ENCODE measurements around the gene RBM46.

GRCh38 chr4:154858166-154858565 lies 77.1 kb downstream of the RBM46 start:
- TF ChIP-seq GATA2 (IDR thresholded peaks at IDR 0.05; ENCODE audit: low read depth, low read length) (no peak), GATA3 (IDR thresholded peaks at IDR 0.05; ENCODE audit: low read depth, low read length) (no peak)

Data from SH-SY5Y (cell line).